OCI-LY7 (cell line): ENCODE measurements around the gene CYP2W1.

Experiments used
- EZH2phosphoT487 ChIP-seq: fragments of 200-600 bp; sonication (generic); IDR thresholded peaks from 2 replicates; pipeline ENCODE4 v1.6.1; 2018; ENCODE audit warnings: low read depth, borderline replicate concordance, mild to moderate bottlenecking, mixed run types, antibody characterized with exemption, low read length, moderate library complexity, mixed read lengths
- TF ChIP-seq, protein P1 (sequence below): fragments of 200-600 bp; sonication (generic); conservative IDR thresholded peaks from 2 replicates; pipeline ENCODE4 v1.5.1; 2014; ENCODE audit warnings: mild to moderate bottlenecking, antibody characterized with exemption, low read length, moderate library complexity, mixed read lengths

DNA sequence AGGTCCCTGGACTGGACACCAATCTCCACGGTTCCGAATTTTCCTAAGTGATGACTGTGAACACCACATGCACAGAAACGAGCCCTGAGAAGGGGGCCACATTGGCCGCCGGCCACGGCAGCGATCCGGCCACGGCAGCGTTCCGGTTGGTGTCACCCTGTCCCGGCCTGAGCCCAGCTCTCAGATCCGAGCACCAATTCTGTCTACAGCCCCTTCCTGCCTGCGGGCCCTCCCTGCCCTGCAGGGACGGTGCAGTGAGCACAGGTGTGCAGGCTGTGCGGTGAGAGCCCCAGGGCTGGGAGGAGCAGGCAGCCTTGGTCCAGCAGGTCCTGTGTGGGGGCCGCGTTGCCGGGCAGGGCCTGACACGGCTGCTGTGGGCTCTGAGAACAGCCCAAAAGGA lies 31.7 kb downstream of the CYP2W1 start:
- TF ChIP-seq, protein P1, sequence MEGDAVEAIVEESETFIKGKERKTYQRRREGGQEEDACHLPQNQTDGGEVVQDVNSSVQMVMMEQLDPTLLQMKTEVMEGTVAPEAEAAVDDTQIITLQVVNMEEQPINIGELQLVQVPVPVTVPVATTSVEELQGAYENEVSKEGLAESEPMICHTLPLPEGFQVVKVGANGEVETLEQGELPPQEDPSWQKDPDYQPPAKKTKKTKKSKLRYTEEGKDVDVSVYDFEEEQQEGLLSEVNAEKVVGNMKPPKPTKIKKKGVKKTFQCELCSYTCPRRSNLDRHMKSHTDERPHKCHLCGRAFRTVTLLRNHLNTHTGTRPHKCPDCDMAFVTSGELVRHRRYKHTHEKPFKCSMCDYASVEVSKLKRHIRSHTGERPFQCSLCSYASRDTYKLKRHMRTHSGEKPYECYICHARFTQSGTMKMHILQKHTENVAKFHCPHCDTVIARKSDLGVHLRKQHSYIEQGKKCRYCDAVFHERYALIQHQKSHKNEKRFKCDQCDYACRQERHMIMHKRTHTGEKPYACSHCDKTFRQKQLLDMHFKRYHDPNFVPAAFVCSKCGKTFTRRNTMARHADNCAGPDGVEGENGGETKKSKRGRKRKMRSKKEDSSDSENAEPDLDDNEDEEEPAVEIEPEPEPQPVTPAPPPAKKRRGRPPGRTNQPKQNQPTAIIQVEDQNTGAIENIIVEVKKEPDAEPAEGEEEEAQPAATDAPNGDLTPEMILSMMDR: no peak
- TF ChIP-seq EZH2phosphoT487: no peak
